K562 (cell line): Measurements from ENCODE around the gene OR11A1. TPM values are rescaled to one million over a fixed set of nuclear protein-coding genes. Genes with fewer than 3 reads are reported as not detected.

ENCODE experiments used
- ATAC-seq: fragments of 200-7000 bp; cut with Tn5 transposase; 3 replicates; pipeline ENCODE4 v1.9.1; 2020; ENCODE audit warnings: moderate library complexity
- BruUV-seq: library from RNA; stranded (reverse); fragments of 400-500 nt; replicated peaks from 2 replicates; lab custom pipeline; 2021; lab: Mats Ljungman, UMichigan
- CTCF ChIA-PET: fragments of 300-600 bp; formaldehyde crosslinking; extraction: SDS; loops from one replicate; lab custom pipeline; 2021; ENCODE audit warnings: low intra/inter-chr PET ratio; lab: Yijun Ruan, JAX
- POLR2A ChIA-PET: fragments of 300-600, 350-650 bp; sonication (Branson Sonifier 250); formaldehyde crosslinking; extraction: SDS; loops from one replicate; lab custom pipeline; 2021; ENCODE audit warnings: antibody characterized with exemption, inconsistent platforms; lab: Yijun Ruan, JAX
- DNase-seq, 4 experiments: peaks; one replicate each; pipeline versions ENCODE4 v3.0.0 to v3.0.0-alpha.2; 2011 to 2018; ENCODE audit warnings: low spot score in 3 of 4, mixed read lengths in 3 of 4; ENCODE audit errors: extremely low read depth in 1 of 4
- FAIRE-seq: peaks from 2 replicates; lab custom pipeline; 2011; peaks lifted over from hg19 to GRCh38; lab: Jason Lieb, UNC
- H2AFZ ChIP-seq: 2 replicates; pipeline ENCODE4 v1.6.0; 2011; ENCODE audit warnings: low read depth, low read length, control low read depth, inconsistent platforms
- H3K27ac ChIP-seq: fragments of 200-600 bp; 3 replicates; pipeline ENCODE4 v1.8.0; 2011; ENCODE audit warnings: low read depth, mild to moderate bottlenecking, control low read depth, inconsistent platforms, low read length, moderate library complexity, mixed read lengths; ENCODE audit errors: extremely low read depth
- H3K27me3 ChIP-seq, 2 experiments: fragments of 300-600 bp in 1 of 2; 2 replicates in 1 of 2; 3 replicates in 1 of 2; pipeline versions ENCODE4 v1.6.0 to v1.8.0; 2011; ENCODE audit warnings: inconsistent platforms in 2 of 2, low read length in 2 of 2, mild to moderate bottlenecking in 1 of 2, mixed read lengths in 1 of 2, moderate library complexity in 1 of 2; ENCODE audit not compliant: control insufficient read depth in 2 of 2, insufficient read depth in 2 of 2
- H3K36me3 ChIP-seq: fragments of 300-600 bp; 3 replicates; pipeline ENCODE4 v1.8.0; 2011; ENCODE audit warnings: mild to moderate bottlenecking, low read length, inconsistent platforms; ENCODE audit not compliant: control insufficient read depth, insufficient read depth
- H3K4me1 ChIP-seq, 2 experiments: fragments of 200-600 bp in 1 of 2; replicated peaks in 1 of 2; 2 replicates in 1 of 2; 3 replicates in 1 of 2; pipeline versions ENCODE4 v1.5.1 to v1.8.0; 2011; ENCODE audit warnings: inconsistent platforms in 2 of 2, low read length in 2 of 2, mild to moderate bottlenecking in 1 of 2, mixed read lengths in 1 of 2, moderate library complexity in 1 of 2; ENCODE audit not compliant: control insufficient read depth in 2 of 2, insufficient read depth in 2 of 2
- H3K4me2 ChIP-seq: 2 replicates; pipeline ENCODE4 v1.6.1; 2011; ENCODE audit warnings: low read length, control low read depth, inconsistent platforms, mixed read lengths; ENCODE audit not compliant: insufficient read depth
- H3K4me3 ChIP-seq: fragments of 200-600 bp; sonication (generic), shearing (Covaris generic); 2 replicates; pipeline ENCODE4 v1.5.1; 2016; ENCODE audit warnings: control low read depth, inconsistent platforms
- H3K79me2 ChIP-seq: fragments of 200-600 bp; 3 replicates; pipeline ENCODE4 v1.8.0; 2011; ENCODE audit warnings: low read length, inconsistent platforms; ENCODE audit not compliant: control insufficient read depth, insufficient read depth
- H3K9ac ChIP-seq, 2 experiments: 2 replicates each; pipeline versions ENCODE4 v1.6.0 to v1.6.1; 2011; ENCODE audit warnings: low read depth in 2 of 2, low read length in 2 of 2, control low read depth in 1 of 2, inconsistent platforms in 1 of 2, mild to moderate bottlenecking in 1 of 2, mixed read lengths in 1 of 2; ENCODE audit not compliant: insufficient read depth in 1 of 2
- H3K9me1 ChIP-seq: one replicate; pipeline ENCODE4 v1.6.0; 2011; ENCODE audit warnings: inconsistent platforms, mild to moderate bottlenecking, low read length, moderate library complexity; ENCODE audit not compliant: control insufficient read depth, insufficient read depth
- H3K9me3 ChIP-seq: replicated peaks from 2 replicates; pipeline ENCODE4 v1.5.1; 2011; ENCODE audit warnings: low read depth, low read length, inconsistent platforms; ENCODE audit not compliant: control insufficient read depth, insufficient read depth
- H4K20me1 ChIP-seq: replicated peaks from 2 replicates; pipeline ENCODE4 v1.6.1; 2011; ENCODE audit warnings: low read length, inconsistent platforms, mixed read lengths; ENCODE audit not compliant: control insufficient read depth, insufficient read depth
- ARNT ChIP-seq, 2 experiments: fragments of 450-650 bp; IDR thresholded peaks; 2 replicates each; pipeline ENCODE4 v1.6.1; 2016; ENCODE audit warnings: mild to moderate bottlenecking in 1 of 2
- BCOR ChIP-seq: fragments of 450-650 bp; IDR thresholded peaks from 2 replicates; pipeline ENCODE4 v1.6.1; 2016
- CGGBP1 ChIP-seq: fragments of 250-450 bp; sonication (Bioruptor Pico); IDR thresholded peaks from 2 replicates; pipeline ENCODE4 v1.9.0; 2021; ENCODE audit warnings: mild to moderate bottlenecking
- CREBBP ChIP-seq: IDR thresholded peaks from one replicate; pipeline ENCODE4 v1.6.1; 2012; ENCODE audit warnings: low read depth, mild to moderate bottlenecking, control low read depth, inconsistent platforms, low read length
- CTCF ChIP-seq, 3 experiments: IDR thresholded peaks in 2 of 3; conservative IDR thresholded peaks in 1 of 3; 2 replicates each; pipeline ENCODE4 v1.5.1; 2011 to 2012; ENCODE audit warnings: low read length in 3 of 3, mild to moderate bottlenecking in 3 of 3, control low read depth in 2 of 3, improper control_type of control experiment in 1 of 3, inconsistent platforms in 1 of 3, low read depth in 1 of 3, mixed read lengths in 1 of 3, moderate library complexity in 1 of 3; ENCODE audit not compliant: insufficient read depth in 2 of 3
- GTF2A2 ChIP-seq: IDR thresholded peaks from 2 replicates; pipeline ENCODE4 v1.6.1; 2016; ENCODE audit warnings: mild to moderate bottlenecking, missing genetic modification characterization, missing compliant biosample characterization
- MCM7 ChIP-seq, 2 experiments: fragments of 450-650 bp; IDR thresholded peaks; 2 replicates each; pipeline ENCODE4 v1.6.1; 2016 to 2018
- NFATC3 ChIP-seq: fragments of 450-650 bp; IDR thresholded peaks from 2 replicates; pipeline ENCODE4 v1.6.1; 2017; ENCODE audit warnings: mild to moderate bottlenecking
- RAD21 ChIP-seq, 2 experiments: fragments of 250-450 bp in 1 of 2; fragments of 450-650 bp in 1 of 2; sonication (Bioruptor Pico) in 1 of 2; formaldehyde crosslinking in 1 of 2; IDR thresholded peaks in 1 of 2; conservative IDR thresholded peaks in 1 of 2; 2 replicates each; pipeline versions ENCODE4 v1.4.0 to v1.8.0; 2020 to 2022; ENCODE audit warnings: mild to moderate bottlenecking in 2 of 2, moderate library complexity in 1 of 2
- SIN3A ChIP-seq, 2 experiments: fragments of 150-350 bp in 1 of 2; IDR thresholded peaks; 2 replicates each; pipeline ENCODE4 v1.6.1; 2011 to 2016; ENCODE audit warnings: borderline replicate concordance in 2 of 2, low read depth in 2 of 2, low read length in 2 of 2, mild to moderate bottlenecking in 2 of 2, moderate library complexity in 2 of 2; ENCODE audit not compliant: control insufficient read depth in 1 of 2
- SMC3 ChIP-seq: conservative IDR thresholded peaks from 2 replicates; pipeline ENCODE4 v1.6.1; 2011; ENCODE audit warnings: low read depth, low read length, improper control_type of control experiment; ENCODE audit not compliant: insufficient read depth
- TCF7L2 ChIP-seq: fragments of 150-350 bp; IDR thresholded peaks from 2 replicates; pipeline ENCODE4 v1.6.1; 2016; ENCODE audit warnings: low read depth, mild to moderate bottlenecking, low read length, moderate library complexity
- in situ Hi-C: fragments of 300-500 bp; cut with MboI; formaldehyde crosslinking; loops from 4 replicates; pipeline ENCODE4 v1.15.0; 2018; ENCODE audit warnings: inconsistent platforms, mixed read lengths
- intact Hi-C: fragments of 100-400 bp; cut with micrococcal nuclease; formaldehyde crosslinking; loops from 2 replicates; pipeline ENCODE4 v1.14.2; 2022
- polyA plus RNA-seq, 8 experiments: library from polyadenylated mRNA; depleted of rRNA in 4 of 8; stranded (reverse) in 5 of 8; unstranded in 3 of 8; fragments of >200 nt; fragmentation: Nextera tagmentation in 2 of 8; fragmentation: Illumina TruSeq in 1 of 8; extraction: Ambion mirVana in 2 of 8; extraction: Trizol in 1 of 8; gene quantifications; 2 replicates each; pipeline versions ENCODE4 v1.2.1 to v1.2.3, GENCODE V29; 2011 to 2014; ENCODE audit warnings: inconsistent platforms in 1 of 8, missing spikeins in 1 of 8
- total RNA-seq, 7 experiments: library from RNA; depleted of rRNA in 6 of 7; stranded (reverse); fragments of >200 nt in 6 of 7; fragmentation: Illumina TruSeq in 2 of 7; extraction: Trizol in 2 of 7; gene quantifications; 2 replicates each; pipeline versions ENCODE4 v1.2.1 to v1.2.3, GENCODE V29; 2011 to 2021; ENCODE audit warnings: low replicate concordance in 1 of 7
- TF ChIP-seq, protein P1 (sequence below): fragments of 450-650 bp; IDR thresholded peaks from 2 replicates; pipeline ENCODE4 v1.6.1; 2016; ENCODE audit warnings: mild to moderate bottlenecking

Gene OR11A1
- total and polyA plus RNA-seq, 9 of the 15 experiments (the other 6 are each of a cell fraction or from before 2014, with no cell fraction given) = not detected

DNA sequence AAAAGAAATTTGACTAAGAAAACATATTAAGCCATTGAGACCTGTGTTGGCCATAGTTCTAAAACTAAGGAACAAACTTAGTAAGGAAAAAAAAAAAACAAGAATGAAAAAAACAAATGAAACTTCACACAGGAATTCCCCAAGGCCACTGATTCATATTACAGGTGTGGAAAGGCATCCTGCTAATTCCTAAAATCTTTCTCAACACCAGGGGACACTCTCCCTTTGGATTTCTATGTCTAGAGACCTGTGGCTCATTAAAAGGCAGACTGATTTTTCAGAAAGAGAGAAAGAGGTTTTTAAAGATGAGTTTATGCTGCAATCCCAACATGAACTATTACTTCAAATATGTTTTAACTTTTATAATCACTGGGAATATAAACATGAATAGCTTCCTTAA is 42.3 kb downstream of the OR11A1 start, which contains the start of gene OR12D1:
Gene OR12D1 (plus strand): TSS at position 341 of the 400 bp plus-strand sequence.
- no peak for ATAC-seq
- in situ Hi-C loops (no loop called here), intact Hi-C loops (no loop called here)

More for the DNA sequence above, 42.3 kb downstream of the OR11A1 start, which contains the start of gene OR12D1:
- H3K4me3 ChIP-seq = no peak within 1 kb of the TSS
- H3K9me1 ChIP-seq = no peaks in the 10 kb centered on the region
- no peak within 1 kb of the TSS for H2AFZ ChIP-seq
- H3K79me2 ChIP-seq = no peaks in the 10 kb centered on the region
- no peaks in the 10 kb centered on the region for H3K4me1 ChIP-seq
- DNase-seq (no peak), FAIRE-seq (no peak)
- peaks cover 0 to 6% of the 10 kb centered on the region in 2 experiments; a peak in 2 of 5 replicates for H3K27me3 ChIP-seq
- no peak within 1 kb of the TSS for H3K9ac ChIP-seq
- CTCF ChIA-PET = interaction anchor here (0.6 to 1.6 kb wide), 2 partner anchors 85 to 175 kb away, joined by 3 to 5 read pairs; no protein-coding TSS in a partner anchor
- no TSS peak for BruUV-seq
- H3K9me3 ChIP-seq = no peaks in the 10 kb centered on the region
- TF ChIP-seq NFATC3 = no peak
- no peak for TF ChIP-seq CGGBP1 (CRISPR knock-in tag)
- TF ChIP-seq CTCF (IDR thresholded peaks at IDR 0.05 in 2 of 3, conservative IDR thresholded peaks at IDR 0.05 in 1 of 3; ENCODE audit: insufficient read depth in 2 of 3, low read depth in 1 of 3, low read length in 3 of 3) = peak in 1 of 3 experiments; percentile 39; a peak in 2 of 6 replicates
- no peak for TF ChIP-seq ARNT (IDR thresholded peaks at IDR 0.05)
- no peak for TF ChIP-seq TCF7L2
- TF ChIP-seq MCM7 (IDR thresholded peaks at IDR 0.05) = no peak
- no peak for TF ChIP-seq SIN3A (IDR thresholded peaks at IDR 0.05; ENCODE audit: borderline replicate concordance in 2 of 2, control insufficient read depth in 1 of 2, low read depth in 2 of 2, low read length in 2 of 2)
- no peak for TF ChIP-seq CREBBP
- TF ChIP-seq BCOR = no peak
- peak in 1 of 2 experiments; percentile 21; a peak in 1 of 4 replicates for TF ChIP-seq RAD21 (CRISPR knock-in tag; conservative IDR thresholded peaks at IDR 0.05 in 1 of 2, IDR thresholded peaks at IDR 0.05 in 1 of 2)
- TF ChIP-seq GTF2A2 (tag) = no peak
- 0 out of 2 replicates have a peak, but pooled peaks have one; percentile 18 for TF ChIP-seq SMC3
- TF ChIP-seq, protein P1, sequence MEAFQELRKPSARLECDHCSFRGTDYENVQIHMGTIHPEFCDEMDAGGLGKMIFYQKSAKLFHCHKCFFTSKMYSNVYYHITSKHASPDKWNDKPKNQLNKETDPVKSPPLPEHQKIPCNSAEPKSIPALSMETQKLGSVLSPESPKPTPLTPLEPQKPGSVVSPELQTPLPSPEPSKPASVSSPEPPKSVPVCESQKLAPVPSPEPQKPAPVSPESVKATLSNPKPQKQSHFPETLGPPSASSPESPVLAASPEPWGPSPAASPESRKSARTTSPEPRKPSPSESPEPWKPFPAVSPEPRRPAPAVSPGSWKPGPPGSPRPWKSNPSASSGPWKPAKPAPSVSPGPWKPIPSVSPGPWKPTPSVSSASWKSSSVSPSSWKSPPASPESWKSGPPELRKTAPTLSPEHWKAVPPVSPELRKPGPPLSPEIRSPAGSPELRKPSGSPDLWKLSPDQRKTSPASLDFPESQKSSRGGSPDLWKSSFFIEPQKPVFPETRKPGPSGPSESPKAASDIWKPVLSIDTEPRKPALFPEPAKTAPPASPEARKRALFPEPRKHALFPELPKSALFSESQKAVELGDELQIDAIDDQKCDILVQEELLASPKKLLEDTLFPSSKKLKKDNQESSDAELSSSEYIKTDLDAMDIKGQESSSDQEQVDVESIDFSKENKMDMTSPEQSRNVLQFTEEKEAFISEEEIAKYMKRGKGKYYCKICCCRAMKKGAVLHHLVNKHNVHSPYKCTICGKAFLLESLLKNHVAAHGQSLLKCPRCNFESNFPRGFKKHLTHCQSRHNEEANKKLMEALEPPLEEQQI = no peak
- TF ChIP-seq, all 486 proteins: peak for 3
- no peak within 1 kb of the TSS for H3K4me2 ChIP-seq
- no peaks in the 10 kb centered on the region for H4K20me1 ChIP-seq
- no peaks in the 10 kb centered on the region for H3K36me3 ChIP-seq
- POLR2A ChIA-PET = interaction anchor here (1.5 kb wide), 1 partner anchor 9 kb away, joined by 3 read pairs; no protein-coding TSS in a partner anchor
- H3K27ac ChIP-seq = no peak within 1 kb of the TSS
